ENCODE data around the gene TRERF1. TPM values are rescaled to one million over a fixed set of nuclear protein-coding genes. Genes with fewer than 3 reads are reported as not detected.

The TRERF1 gene
- total RNA-seq, 2 experiments from 2014 or later = 12.2 to 14.5 TPM

- POLR2A ChIA-PET = interaction anchor here (2.2 kb wide), 1 partner anchor 15 kb away, joined by 11 read pairs; no protein-coding TSS in a partner anchor
- H3K9me3 Mint-ChIP-seq (ENCODE audit: low read depth) = no peaks in the 10 kb centered on the region
- no peak for ATAC-seq
These were observed 46.7 kb downstream of the TRERF1 start for GRCh38 chr6:42405021-42405420.

GRCh38 chr6:42404484-42404883 is 47.2 kb downstream of the TRERF1 start:
- intact Hi-C loops (cut with DNase I, micrococcal nuclease) = no loop called here
- ChIA-PET CTCF (interaction anchor here (0.7 to 3.1 kb wide), 8 partner anchors 9 to 403 kb away, joined by 3 to 16 read pairs (median 4); no protein-coding TSS in a partner anchor), POLR2A (interaction anchor here (0.7 to 2.2 kb wide), 3 partner anchors 14 to 116 kb away, joined by 3 to 11 read pairs (median 3); no protein-coding TSS in a partner anchor)
- DNase-seq (peak; percentile 64), ATAC-seq (peak; percentile 63)
- peaks cover 5% of the 10 kb centered on the region for H3K36me3 Mint-ChIP-seq (ENCODE audit: low read depth)
- peak overlapping the region; percentile 65 for H3K27ac Mint-ChIP-seq
- peaks cover 75% of the 10 kb centered on the region for H3K4me1 Mint-ChIP-seq
- no peak overlapping the region for H3K4me3 Mint-ChIP-seq
- H3K27me3 Mint-ChIP-seq = no peaks in the 10 kb centered on the region
- no peaks in the 10 kb centered on the region for H3K9me3 Mint-ChIP-seq (ENCODE audit: low read depth)

More at GRCh38 chr6:42405021-42405420, 46.7 kb downstream of the TRERF1 start:
- Mint-ChIP-seq H3K27me3 (no peaks in the 10 kb centered on the region), H3K4me3 (no peak overlapping the region), H3K4me1 (peaks cover 76% of the 10 kb centered on the region), H3K36me3 (ENCODE audit: low read depth) (peaks cover 5% of the 10 kb centered on the region), H3K27ac (peak overlapping the region; percentile 11)
- DNase-seq = no peak
- CTCF ChIA-PET = interaction anchor here (1.0 to 3.1 kb wide), 5 partner anchors 12 to 142 kb away, joined by 3 to 16 read pairs (median 4); no protein-coding TSS in a partner anchor
- intact Hi-C loops (cut with DNase I, micrococcal nuclease) = no loop called here

GRCh38 chr6:42403831-42404230 is 47.9 kb downstream of the TRERF1 start:
- intact Hi-C loops (cut with DNase I, micrococcal nuclease) = loop anchor here in 1 of 2 experiments (2.0 kb wide), 1 partner anchor 49 kb away; no protein-coding TSS in a partner anchor
- CTCF ChIA-PET = interaction anchor here (0.7 to 3.1 kb wide), 7 partner anchors 9 to 404 kb away, joined by 3 to 16 read pairs (median 4); no protein-coding TSS in a partner anchor
- Mint-ChIP-seq H3K4me3 (no peak overlapping the region), H3K9me3 (ENCODE audit: low read depth) (no peaks in the 10 kb centered on the region), H3K27ac (peak overlapping the region; percentile 65), H3K4me1 (peaks cover 76% of the 10 kb centered on the region), H3K36me3 (ENCODE audit: low read depth) (peaks cover 6% of the 10 kb centered on the region), H3K27me3 (no peaks in the 10 kb centered on the region)
- no peak for DNase-seq
- ATAC-seq = no peak
- POLR2A ChIA-PET = interaction anchor here (0.7 to 2.2 kb wide), 3 partner anchors 14 to 117 kb away, joined by 3 to 11 read pairs (median 3); no protein-coding TSS in a partner anchor

- H3K4me3 Mint-ChIP-seq = no peak overlapping the region
These were observed 48.3 kb downstream of the TRERF1 start for GRCh38 chr6:42403421-42403820.

GRCh38 chr6:42402184-42402583 is 49.5 kb downstream of the TRERF1 start:
- Mint-ChIP-seq H3K9me3 (ENCODE audit: low read depth) (no peaks in the 10 kb centered on the region), H3K4me3 (peak overlapping the region; percentile 18), H3K27me3 (no peaks in the 10 kb centered on the region), H3K4me1 (peaks cover 83% of the 10 kb centered on the region), H3K36me3 (ENCODE audit: low read depth) (peaks cover 10% of the 10 kb centered on the region), H3K27ac (peak overlapping the region; percentile 69)
- CTCF ChIA-PET = interaction anchor here (0.7 to 3.1 kb wide), 7 partner anchors 10 to 93 kb away, joined by 3 to 16 read pairs (median 3); no protein-coding TSS in a partner anchor
- DNase-seq = peak; percentile 78
- POLR2A ChIA-PET = interaction anchor here (0.8 to 1.3 kb wide), 2 partner anchors 11 to 12 kb away, joined by 3 to 9 read pairs; no protein-coding TSS in a partner anchor
- intact Hi-C loops (cut with DNase I, micrococcal nuclease) = loop anchor here (1.0 to 2.0 kb wide), 3 partner anchors 12 to 62 kb away; no protein-coding TSS in a partner anchor
- ATAC-seq = peak; percentile 85

More at GRCh38 chr6:42403421-42403820, 48.3 kb downstream of the TRERF1 start:
- ATAC-seq = no peak
- peaks cover 10% of the 10 kb centered on the region for H3K36me3 Mint-ChIP-seq (ENCODE audit: low read depth)
- peaks cover 80% of the 10 kb centered on the region for H3K4me1 Mint-ChIP-seq
- intact Hi-C loops (cut with DNase I, micrococcal nuclease) = loop anchor here in 1 of 2 experiments (2.0 kb wide), 1 partner anchor 49 kb away; no protein-coding TSS in a partner anchor
- H3K27ac Mint-ChIP-seq = no peak overlapping the region
- ChIA-PET POLR2A (interaction anchor here (1.5 to 2.2 kb wide), 2 partner anchors 13 to 118 kb away, joined by 3 to 11 read pairs; no protein-coding TSS in a partner anchor), CTCF (interaction anchor here (0.5 to 3.1 kb wide), 9 partner anchors 10 to 201 kb away, joined by 3 to 16 read pairs (median 4); no protein-coding TSS in a partner anchor)
- H3K27me3 Mint-ChIP-seq = no peaks in the 10 kb centered on the region
- no peaks in the 10 kb centered on the region for H3K9me3 Mint-ChIP-seq (ENCODE audit: low read depth)
- no peak for DNase-seq

GRCh38 chr6:42401613-42401951 is 50.1 kb downstream of the TRERF1 start:
- CTCF ChIA-PET = interaction anchor here (1.1 kb wide), 1 partner anchor 10 kb away, joined by 3 read pairs; no protein-coding TSS in a partner anchor
- ATAC-seq = no peak
- POLR2A ChIA-PET = interaction anchor here (0.6 to 1.3 kb wide), 2 partner anchors 9 to 12 kb away, joined by 4 to 9 read pairs; no protein-coding TSS in a partner anchor
- no peak for DNase-seq
- Mint-ChIP-seq H3K27ac (no peak overlapping the region), H3K36me3 (ENCODE audit: low read depth) (peaks cover 8% of the 10 kb centered on the region), H3K9me3 (ENCODE audit: low read depth) (no peaks in the 10 kb centered on the region), H3K27me3 (no peaks in the 10 kb centered on the region), H3K4me1 (peaks cover 82% of the 10 kb centered on the region), H3K4me3 (no peak overlapping the region)
- intact Hi-C loops (cut with DNase I, micrococcal nuclease) = no loop called here

- H3K27ac Mint-ChIP-seq = no peak overlapping the region
- H3K9me3 Mint-ChIP-seq (ENCODE audit: low read depth) = no peaks in the 10 kb centered on the region
- peaks cover 5% of the 10 kb centered on the region for H3K36me3 Mint-ChIP-seq (ENCODE audit: low read depth)
- ChIA-PET POLR2A (interaction anchor here (0.6 kb wide), 1 partner anchor 9 kb away, joined by 4 read pairs; no protein-coding TSS in a partner anchor), CTCF (interaction anchor here (1.0 kb wide), 1 partner anchor 147 kb away, joined by 3 read pairs; no protein-coding TSS in a partner anchor)
- H3K27me3 Mint-ChIP-seq = no peaks in the 10 kb centered on the region
- DNase-seq (no peak), ATAC-seq (no peak)
- H3K4me1 Mint-ChIP-seq = peaks cover 80% of the 10 kb centered on the region
- intact Hi-C loops (cut with DNase I, micrococcal nuclease) = no loop called here
- no peak overlapping the region for H3K4me3 Mint-ChIP-seq
These were observed 50.7 kb downstream of the TRERF1 start for GRCh38 chr6:42400886-42401612.

GRCh38 chr6:42400061-42400760 is 51.5 kb downstream of the TRERF1 start:
- intact Hi-C loops (cut with DNase I, micrococcal nuclease) = no loop called here
- Mint-ChIP-seq H3K27ac (no peak overlapping the region), H3K4me3 (no peak overlapping the region), H3K4me1 (peaks cover 86% of the 10 kb centered on the region), H3K36me3 (ENCODE audit: low read depth) (peaks cover 5% of the 10 kb centered on the region), H3K9me3 (ENCODE audit: low read depth) (no peaks in the 10 kb centered on the region), H3K27me3 (no peaks in the 10 kb centered on the region)
- no peak for ATAC-seq
- no peak for DNase-seq
- ChIA-PET CTCF (interaction anchor here (1.0 to 1.8 kb wide), 2 partner anchors 10 to 147 kb away, joined by 3 to 5 read pairs; no protein-coding TSS in a partner anchor), POLR2A (no interaction called here)

- no peak overlapping the region for H3K27ac Mint-ChIP-seq
- intact Hi-C loops (cut with DNase I, micrococcal nuclease) = no loop called here
These were observed 55.0 kb downstream of the TRERF1 start for GRCh38 chr6:42396720-42397119.

GRCh38 chr6:42394881-42395620 is 56.7 kb downstream of the TRERF1 start:
- no peak for DNase-seq

More at GRCh38 chr6:42396720-42397119, 55.0 kb downstream of the TRERF1 start:
- ChIA-PET POLR2A (no interaction called here), CTCF (interaction anchor here (0.6 to 1.1 kb wide), 2 partner anchors 11 to 53 kb away, joined by 4 read pairs; no protein-coding TSS in a partner anchor)
- H3K27me3 Mint-ChIP-seq = no peaks in the 10 kb centered on the region
- H3K9me3 Mint-ChIP-seq (ENCODE audit: low read depth) = no peaks in the 10 kb centered on the region
- H3K4me3 Mint-ChIP-seq = no peak overlapping the region
- no peak for ATAC-seq
- peak; percentile 39 for DNase-seq
- H3K36me3 Mint-ChIP-seq (ENCODE audit: low read depth) = peaks cover 12% of the 10 kb centered on the region
- H3K4me1 Mint-ChIP-seq = peaks cover 86% of the 10 kb centered on the region

More at GRCh38 chr6:42394881-42395620, 56.7 kb downstream of the TRERF1 start:
- Mint-ChIP-seq H3K4me1 (peaks cover 90% of the 10 kb centered on the region), H3K4me3 (no peak overlapping the region), H3K9me3 (ENCODE audit: low read depth) (no peaks in the 10 kb centered on the region), H3K36me3 (ENCODE audit: low read depth) (peaks cover 15% of the 10 kb centered on the region), H3K27me3 (no peaks in the 10 kb centered on the region), H3K27ac (peak overlapping the region; percentile 71)
- ATAC-seq = no peak
- CTCF ChIA-PET = no interaction called here
- POLR2A ChIA-PET = no interaction called here
- intact Hi-C loops (cut with DNase I, micrococcal nuclease) = loop anchor here in 1 of 2 experiments (5.0 kb wide), 1 partner anchor 57 kb away; the partner anchor contains the start of gene TRERF1
